ENCODE data around the gene CHCT1.

CHCT1 gene

DNA sequence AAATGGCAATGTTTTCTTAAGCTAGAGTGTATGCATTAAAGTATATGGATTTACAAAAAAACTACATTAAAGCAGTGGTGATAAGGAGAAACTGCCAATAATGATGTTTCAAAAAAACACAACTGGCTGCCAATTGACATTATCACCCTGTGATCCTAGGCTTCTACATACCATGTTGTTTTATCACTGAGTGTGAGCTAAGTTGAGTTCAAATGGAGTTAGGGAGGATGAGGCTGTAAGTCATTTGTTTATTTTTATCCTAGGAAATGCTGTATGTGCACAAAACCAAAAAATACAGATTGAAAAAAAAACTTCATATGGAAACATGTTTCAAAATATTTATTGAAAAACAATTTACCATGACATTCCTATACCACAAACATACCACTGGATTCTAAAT, 22.9 kb downstream of the CHCT1 start:
- TF ChIP-seq CTCF (IDR thresholded peaks at IDR 0.05; ENCODE audit: low read depth, low read length, poor library complexity, severe bottlenecking) (no peak), EZH2phosphoT487 (IDR thresholded peaks at IDR 0.05; ENCODE audit: borderline replicate concordance, low read length) (no peak)
- H3K9me3 ChIP-seq (ENCODE audit: control insufficient read depth, insufficient read depth, low read length): no peaks in the 10 kb centered on the region
- no peak overlapping the region for H3K4me3 ChIP-seq (ENCODE audit: low read length)
- no peaks in the 10 kb centered on the region for H3K27me3 ChIP-seq (ENCODE audit: control insufficient read depth, low read length)
- no peaks in the 10 kb centered on the region for H3K4me1 ChIP-seq (ENCODE audit: control insufficient read depth, low read length)
- no peak overlapping the region for H3K27ac ChIP-seq (ENCODE audit: low read depth, low read length)
- no peaks in the 10 kb centered on the region for H3K79me2 ChIP-seq (ENCODE audit: control insufficient read depth, low read length)
- no peak overlapping the region for H3K4me2 ChIP-seq (ENCODE audit: low read length)
- no peaks in the 10 kb centered on the region for H3F3A ChIP-seq (ENCODE audit: control insufficient read depth, insufficient read depth)
- H3K36me3 ChIP-seq (ENCODE audit: control insufficient read depth, low read length): peaks cover 19% of the 10 kb centered on the region
- H4K20me1 ChIP-seq (ENCODE audit: control insufficient read depth, insufficient read depth, low read depth, low read length): no peaks in the 10 kb centered on the region
- no peaks in the 10 kb centered on the region for H3K9me2 ChIP-seq (replicated peaks; ENCODE audit: control insufficient read depth, low read length)

- Histone ChIP-seq H4K20me1 (ENCODE audit: control insufficient read depth, insufficient read depth, low read depth, low read length) (no peaks in the 10 kb centered on the region), H3F3A (ENCODE audit: control insufficient read depth, insufficient read depth) (no peaks in the 10 kb centered on the region), H3K9me3 (ENCODE audit: control insufficient read depth, insufficient read depth, low read length) (no peaks in the 10 kb centered on the region), H3K27ac (ENCODE audit: low read depth, low read length) (no peak overlapping the region), H3K79me2 (ENCODE audit: control insufficient read depth, low read length) (no peaks in the 10 kb centered on the region), H3K4me1 (ENCODE audit: control insufficient read depth, low read length) (no peaks in the 10 kb centered on the region), H3K27me3 (ENCODE audit: control insufficient read depth, low read length) (no peaks in the 10 kb centered on the region), H3K4me2 (ENCODE audit: low read length) (no peak overlapping the region), H3K9me2 (replicated peaks; ENCODE audit: control insufficient read depth, low read length) (no peaks in the 10 kb centered on the region), H3K36me3 (ENCODE audit: control insufficient read depth, low read length) (peaks cover 29% of the 10 kb centered on the region), H3K4me3 (ENCODE audit: low read length) (no peak overlapping the region)
- TF ChIP-seq CTCF (IDR thresholded peaks at IDR 0.05; ENCODE audit: low read depth, low read length, poor library complexity, severe bottlenecking) (no peak), EZH2phosphoT487 (IDR thresholded peaks at IDR 0.05; ENCODE audit: borderline replicate concordance, low read length) (no peak)
These were observed 25.1 kb downstream of the CHCT1 start for GRCh38 chr17:60447375-60447774.

GRCh38 chr17:60451071-60451470, 28.8 kb downstream of the CHCT1 start:
- no peaks in the 10 kb centered on the region for H3K79me2 ChIP-seq (ENCODE audit: control insufficient read depth, low read length)
- no peaks in the 10 kb centered on the region for H3F3A ChIP-seq (ENCODE audit: control insufficient read depth, insufficient read depth)
- TF ChIP-seq EZH2phosphoT487 (IDR thresholded peaks at IDR 0.05; ENCODE audit: borderline replicate concordance, low read length): no peak
- no peak overlapping the region for H3K4me2 ChIP-seq (ENCODE audit: low read length)
- H3K36me3 ChIP-seq (ENCODE audit: control insufficient read depth, low read length): peaks cover 35% of the 10 kb centered on the region
- no peaks in the 10 kb centered on the region for H3K27me3 ChIP-seq (ENCODE audit: control insufficient read depth, low read length)
- H3K4me3 ChIP-seq (ENCODE audit: low read length): no peak overlapping the region
- H3K9me3 ChIP-seq (ENCODE audit: control insufficient read depth, insufficient read depth, low read length): no peaks in the 10 kb centered on the region
- no peak overlapping the region for H3K27ac ChIP-seq (ENCODE audit: low read depth, low read length)
- no peaks in the 10 kb centered on the region for H3K9me2 ChIP-seq (replicated peaks; ENCODE audit: control insufficient read depth, low read length)
- H4K20me1 ChIP-seq (ENCODE audit: control insufficient read depth, insufficient read depth, low read depth, low read length): no peaks in the 10 kb centered on the region
- H3K4me1 ChIP-seq (ENCODE audit: control insufficient read depth, low read length): no peaks in the 10 kb centered on the region

- no peaks in the 10 kb centered on the region for H3F3A ChIP-seq (ENCODE audit: control insufficient read depth, insufficient read depth)
- H3K79me2 ChIP-seq (ENCODE audit: control insufficient read depth, low read length): no peaks in the 10 kb centered on the region
- H3K36me3 ChIP-seq (ENCODE audit: control insufficient read depth, low read length): peaks cover 33% of the 10 kb centered on the region
- TF ChIP-seq EZH2phosphoT487 (IDR thresholded peaks at IDR 0.05; ENCODE audit: borderline replicate concordance, low read length): no peak
- TF ChIP-seq CTCF (IDR thresholded peaks at IDR 0.05; ENCODE audit: low read depth, low read length, poor library complexity, severe bottlenecking): no peak
- H3K9me2 ChIP-seq (replicated peaks; ENCODE audit: control insufficient read depth, low read length): no peaks in the 10 kb centered on the region
- H3K27me3 ChIP-seq (ENCODE audit: control insufficient read depth, low read length): no peaks in the 10 kb centered on the region
- no peak overlapping the region for H3K4me2 ChIP-seq (ENCODE audit: low read length)
- no peaks in the 10 kb centered on the region for H3K9me3 ChIP-seq (ENCODE audit: control insufficient read depth, insufficient read depth, low read length)
- no peaks in the 10 kb centered on the region for H4K20me1 ChIP-seq (ENCODE audit: control insufficient read depth, insufficient read depth, low read depth, low read length)
- no peak overlapping the region for H3K4me3 ChIP-seq (ENCODE audit: low read length)
- H3K4me1 ChIP-seq (ENCODE audit: control insufficient read depth, low read length): no peaks in the 10 kb centered on the region
- H3K27ac ChIP-seq (ENCODE audit: low read depth, low read length): no peak overlapping the region
These were observed 29.7 kb downstream of the CHCT1 start for GRCh38 chr17:60451965-60452364.
